GM12872 (cell line): Measurements from ENCODE around the gene OMA1.

ENCODE experiments used
- CTCF ChIP-seq: IDR thresholded peaks from 3 replicates; pipeline ENCODE4 v1.5.1; 2011; ENCODE audit warnings: low read depth, mild to moderate bottlenecking, low read length, moderate library complexity; ENCODE audit not compliant: insufficient read depth

Gene OMA1

GRCh38 chr1:58577654-58578030 lies 31.1 kb upstream of the OMA1 start:
- TF ChIP-seq CTCF = no peak

- no peak for TF ChIP-seq CTCF
Observed at GRCh38 chr1:58576727-58577653, 30.5 kb upstream of the OMA1 start, which contains the start of gene TACSTD2. TSS of gene TACSTD2 (minus strand) at chr1:58577252. CDS start at chr1:58577156, 96 bp downstream.

- TF ChIP-seq CTCF = no peak
Observed at GRCh38 chr1:58576325-58576726, 29.8 kb upstream of the OMA1 start.

GRCh38 chr1:58575551-58576324 lies 29.2 kb upstream of the OMA1 start:
- no peak for TF ChIP-seq CTCF

GRCh38 chr1:58574816-58575215 lies 28.3 kb upstream of the OMA1 start:
- TF ChIP-seq CTCF = no peak

GRCh38 chr1:58573705-58574591 lies 27.4 kb upstream of the OMA1 start:
- no peak for TF ChIP-seq CTCF
